ENCODE measurements around the gene PAQR5.

DNA sequence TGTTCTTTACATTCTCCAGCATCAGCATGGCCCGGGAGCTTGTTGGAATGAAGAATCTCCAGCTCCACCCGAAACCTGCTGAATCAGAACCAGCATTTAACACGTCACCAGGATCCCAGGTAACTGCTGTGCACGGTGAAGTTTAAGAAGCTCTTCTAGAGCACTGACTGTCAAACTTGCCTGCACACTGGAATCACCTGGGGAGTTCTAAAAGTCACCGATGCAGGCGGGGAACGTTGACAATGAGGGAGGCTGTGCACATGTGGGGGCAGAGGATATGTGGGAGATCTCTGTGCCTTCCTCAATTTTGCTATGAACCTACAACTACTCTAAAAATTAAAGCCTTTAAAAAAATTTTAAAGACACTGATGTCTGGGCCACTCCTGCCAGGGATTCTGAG lies 19.1 kb upstream of the PAQR5 start:
- TF ChIP-seq, protein P1, sequence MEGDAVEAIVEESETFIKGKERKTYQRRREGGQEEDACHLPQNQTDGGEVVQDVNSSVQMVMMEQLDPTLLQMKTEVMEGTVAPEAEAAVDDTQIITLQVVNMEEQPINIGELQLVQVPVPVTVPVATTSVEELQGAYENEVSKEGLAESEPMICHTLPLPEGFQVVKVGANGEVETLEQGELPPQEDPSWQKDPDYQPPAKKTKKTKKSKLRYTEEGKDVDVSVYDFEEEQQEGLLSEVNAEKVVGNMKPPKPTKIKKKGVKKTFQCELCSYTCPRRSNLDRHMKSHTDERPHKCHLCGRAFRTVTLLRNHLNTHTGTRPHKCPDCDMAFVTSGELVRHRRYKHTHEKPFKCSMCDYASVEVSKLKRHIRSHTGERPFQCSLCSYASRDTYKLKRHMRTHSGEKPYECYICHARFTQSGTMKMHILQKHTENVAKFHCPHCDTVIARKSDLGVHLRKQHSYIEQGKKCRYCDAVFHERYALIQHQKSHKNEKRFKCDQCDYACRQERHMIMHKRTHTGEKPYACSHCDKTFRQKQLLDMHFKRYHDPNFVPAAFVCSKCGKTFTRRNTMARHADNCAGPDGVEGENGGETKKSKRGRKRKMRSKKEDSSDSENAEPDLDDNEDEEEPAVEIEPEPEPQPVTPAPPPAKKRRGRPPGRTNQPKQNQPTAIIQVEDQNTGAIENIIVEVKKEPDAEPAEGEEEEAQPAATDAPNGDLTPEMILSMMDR (IDR thresholded peaks at IDR 0.05), result no peak
- no peak for TF ChIP-seq POLR2A (IDR thresholded peaks at IDR 0.05)

All from lower leg skin (tissue), 3 donors.